ENCODE results near the gene CAMK2G.

Gene CAMK2G

GRCh38 chr10:73772281-73773151, 101.8 kb downstream of the CAMK2G start:
- DNase-seq (ENCODE audit: low read depth, low spot score): peak; percentile 57

- DNase-seq (ENCODE audit: low read depth, low spot score): peak; percentile 55
Measured at GRCh38 chr10:73771722-73772280, 102.6 kb downstream of the CAMK2G start.

- DNase-seq (ENCODE audit: low read depth, low spot score): no peak
Measured at GRCh38 chr10:73769396-73769795, 105.0 kb downstream of the CAMK2G start.

GRCh38 chr10:73768881-73769280, 105.5 kb downstream of the CAMK2G start:
- DNase-seq (ENCODE audit: low read depth, low spot score): peak; percentile 34

- DNase-seq (ENCODE audit: low read depth, low spot score): no peak
Measured at GRCh38 chr10:73765066-73765465, 109.3 kb downstream of the CAMK2G start.

- DNase-seq (ENCODE audit: low read depth, low spot score): no peak
Measured at GRCh38 chr10:73763343-73763742, 111.0 kb downstream of the CAMK2G start.

GRCh38 chr10:73762915-73763314, 111.4 kb downstream of the CAMK2G start:
- no peak for DNase-seq (ENCODE audit: low read depth, low spot score)

Data from activated CD4-positive, CD25-positive, alpha-beta regulatory T cell treated with anti-CD3 and anti-CD28 coated beads, Interleukin-2, amount 50 U/mL, for 16 hours (primary cell).